GM18870 (cell line): Measurements from ENCODE around the gene SNRNP35.
"Not testable (repeated sequence)": the region's sequence is repeated elsewhere in the genome, so short reads cannot be mapped to it uniquely, and the experiment has no call there.

Experiments used
- ATAC-seq: cut with Tn5 transposase; IDR thresholded peaks from one replicate; pipeline ENCODE4 v1.9.1; 2021; ENCODE audit warnings: moderate library complexity; ENCODE audit not compliant: unreplicated experiment

The SNRNP35 gene

GRCh38 chr12:123446333-123446713, 11.6 kb upstream of the SNRNP35 start:
- ATAC-seq: no peak

- ATAC-seq: no peak
These were observed 8.6 kb upstream of the SNRNP35 start for GRCh38 chr12:123449249-123449733.

- no peak for ATAC-seq
These were observed 8.1 kb upstream of the SNRNP35 start for GRCh38 chr12:123449856-123450255.

GRCh38 chr12:123450636-123451035, 7.3 kb upstream of the SNRNP35 start:
- no peak for ATAC-seq

- ATAC-seq: not testable (repeated sequence)
These were observed 5.7 kb upstream of the SNRNP35 start for GRCh38 chr12:123452276-123452550.

GRCh38 chr12:123453165-123453564, 4.8 kb upstream of the SNRNP35 start:
- ATAC-seq: no peak

GRCh38 chr12:123463174-123463573, 5.2 kb downstream of the SNRNP35 start:
- ATAC-seq: not testable (repeated sequence)

GRCh38 chr12:123465084-123465483, 7.1 kb downstream of the SNRNP35 start:
- ATAC-seq: no peak

- no peak for ATAC-seq
These were observed 10.8 kb downstream of the SNRNP35 start for GRCh38 chr12:123468786-123469185.

- no peak for ATAC-seq
These were observed 12.0 kb downstream of the SNRNP35 start for GRCh38 chr12:123469978-123470377.

- ATAC-seq: no peak
These were observed 13.6 kb downstream of the SNRNP35 start for GRCh38 chr12:123471374-123472068.

GRCh38 chr12:123472438-123472849, 14.5 kb downstream of the SNRNP35 start:
- ATAC-seq: no peak

GRCh38 chr12:123474485-123475245, 16.7 kb downstream of the SNRNP35 start:
- ATAC-seq: no peak

GRCh38 chr12:123475246-123475703, 17.3 kb downstream of the SNRNP35 start:
- no peak for ATAC-seq

GRCh38 chr12:123478069-123478468, 20.1 kb downstream of the SNRNP35 start:
- ATAC-seq: no peak

GRCh38 chr12:123478762-123479161, 20.8 kb downstream of the SNRNP35 start:
- ATAC-seq: no peak

GRCh38 chr12:123479442-123480180, 21.7 kb downstream of the SNRNP35 start:
- no peak for ATAC-seq

- not testable (repeated sequence) for ATAC-seq
These were observed 23.3 kb downstream of the SNRNP35 start for GRCh38 chr12:123481251-123481650.

GRCh38 chr12:123482876-123483275, 24.9 kb downstream of the SNRNP35 start:
- no peak for ATAC-seq

GRCh38 chr12:123483602-123484248, 25.8 kb downstream of the SNRNP35 start:
- ATAC-seq: no peak

GRCh38 chr12:123485756-123486155, 27.8 kb downstream of the SNRNP35 start:
- ATAC-seq: no peak
